ENCODE data around the gene AGAP1.

- TF ChIP-seq EHMT2 (IDR thresholded peaks at IDR 0.05; ENCODE audit: low read depth), result no peak
- TF ChIP-seq POLR2A (IDR thresholded peaks at IDR 0.05; ENCODE audit: low read length), result no peak
- TF ChIP-seq RNF2 (IDR thresholded peaks at IDR 0.05; ENCODE audit: borderline replicate concordance, low read depth), result no peak
- TF ChIP-seq NFE2L2 (conservative IDR thresholded peaks at IDR 0.05; ENCODE audit: low read length), result no peak
- no peak for TF ChIP-seq CTCF (IDR thresholded peaks at IDR 0.05)
- TF ChIP-seq REST (IDR thresholded peaks at IDR 0.05), result no peak
- no peak for TF ChIP-seq HMGXB4 (CRISPR knock-in tag; IDR thresholded peaks at IDR 0.05; ENCODE audit: borderline replicate concordance)
- TF ChIP-seq MAZ (IDR thresholded peaks at IDR 0.05; ENCODE audit: borderline replicate concordance, low read depth, low read length), result no peak
- TF ChIP-seq ESRRA (IDR thresholded peaks at IDR 0.05; ENCODE audit: borderline replicate concordance, low read length), result no peak
- no peak for TF ChIP-seq MAX (IDR thresholded peaks at IDR 0.05)
- no peak for TF ChIP-seq PHF8 (IDR thresholded peaks at IDR 0.05; ENCODE audit: borderline replicate concordance, low read depth)
- TF ChIP-seq ZSCAN20 (CRISPR knock-in tag; IDR thresholded peaks at IDR 0.05), result no peak
- no peak for TF ChIP-seq KDM5A (IDR thresholded peaks at IDR 0.05)
Measured at GRCh38 chr2:235813398-235813797, 319.6 kb downstream of the AGAP1 start.

Data from A549 (cell line).